ENCODE data around the gene C16orf89. TPM values are rescaled to one million over a fixed set of nuclear protein-coding genes. Genes with fewer than 3 reads are reported as not detected.

C16orf89 gene
- total RNA-seq, 4 donors from 2014 or later: 6.3 to 39.0 (median 17.8) TPM

DNA sequence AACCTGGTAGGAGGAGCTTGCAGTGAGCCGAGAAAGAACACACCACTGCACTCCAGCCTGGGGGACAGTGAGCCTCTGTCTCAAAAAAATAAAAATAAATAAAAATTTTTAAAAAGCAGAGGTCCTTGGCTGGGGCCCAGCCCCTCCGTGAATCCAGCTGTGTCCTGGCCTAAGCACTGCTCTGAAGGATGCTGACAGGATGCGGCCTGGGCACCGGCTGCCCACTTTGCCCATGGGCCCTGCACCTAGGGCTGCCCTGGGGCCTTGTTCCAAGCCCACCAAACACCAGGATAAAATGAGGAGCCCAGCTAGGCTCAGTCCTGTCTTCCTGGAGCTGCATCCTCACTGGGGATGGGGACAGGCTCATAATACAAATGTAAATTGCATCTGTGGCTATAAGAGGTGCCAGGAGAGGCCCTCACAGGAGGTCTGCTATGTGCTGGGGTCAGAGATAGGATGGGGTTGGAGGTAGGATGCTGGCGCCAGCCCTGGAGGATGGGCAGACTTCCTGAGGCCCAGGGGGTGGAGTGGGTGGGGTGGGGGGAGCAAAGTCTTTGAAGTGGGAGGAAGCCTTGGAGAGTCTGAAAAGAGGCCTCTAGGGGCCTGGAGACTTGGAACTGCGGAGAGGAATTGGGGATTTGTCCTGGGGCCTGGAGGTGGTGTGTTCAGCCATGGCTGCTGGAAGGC is 6.2 kb downstream of the C16orf89 start:
- no peak overlapping the region for H3K27ac ChIP-seq
- TF ChIP-seq EP300 (IDR thresholded peaks at IDR 0.05) (no peak), POLR2A (IDR thresholded peaks at IDR 0.05) (no peak), CTCF (IDR thresholded peaks at IDR 0.05) (no peak)
- DNase-seq (ENCODE audit: low spot score in 2 of 2): no peak
- 69 to 74% methylated on average over 6 of the region's 6 CpGs for WGBS, 2 donors
- H3K4me1 ChIP-seq: no peaks in the 10 kb centered on the region
- H3K36me3 ChIP-seq: peaks cover 0 to 6% (median 0%) of the 10 kb centered on the region in 3 donors
- H3K27me3 ChIP-seq: no peaks in the 10 kb centered on the region
- no peak overlapping the region for H3K4me3 ChIP-seq
- no peaks in the 10 kb centered on the region for H3K9me3 ChIP-seq

- no peaks in the 10 kb centered on the region for H3K9me3 ChIP-seq
- DNase-seq (ENCODE audit: low spot score in 2 of 2): no peak
- TF ChIP-seq EP300 (IDR thresholded peaks at IDR 0.05): no peak
- no peak for TF ChIP-seq CTCF (IDR thresholded peaks at IDR 0.05)
- no peak for TF ChIP-seq POLR2A (IDR thresholded peaks at IDR 0.05)
- peaks cover 0 to 6% (median 0%) of the 10 kb centered on the region in 3 donors for H3K36me3 ChIP-seq
- no peak overlapping the region for H3K27ac ChIP-seq
- H3K4me3 ChIP-seq: no peak overlapping the region
- no peaks in the 10 kb centered on the region for H3K4me1 ChIP-seq
- WGBS, 2 donors: 29 to 33% methylated on average over 6 of the region's 7 CpGs
- no peaks in the 10 kb centered on the region for H3K27me3 ChIP-seq
Measured at GRCh38 chr16:5058476-5058875, 7.3 kb downstream of the C16orf89 start.

DNA sequence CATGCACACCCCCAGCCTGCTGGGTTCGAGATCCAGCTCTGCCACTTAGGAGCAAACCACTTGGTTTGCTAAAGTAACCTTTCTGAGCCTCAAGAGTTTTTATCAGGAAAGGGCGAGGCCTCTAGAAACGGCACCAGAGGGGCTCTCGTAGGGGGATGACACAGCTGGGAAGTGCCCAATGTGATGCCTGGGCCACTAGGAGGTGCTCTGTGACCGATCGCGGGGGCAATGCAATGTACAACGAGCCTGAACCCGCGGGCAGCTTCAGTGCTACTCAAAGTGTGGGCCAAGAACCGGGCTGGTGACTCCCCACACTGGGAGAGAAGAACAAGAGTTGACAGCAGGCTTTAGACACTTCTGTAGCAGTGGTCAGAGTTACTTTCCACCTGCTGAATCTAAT is 9.4 kb downstream of the C16orf89 start:
- WGBS, 2 donors: 19 to 22% methylated on average over 11 of the region's 11 CpGs
- Histone ChIP-seq H3K4me1 (no peaks in the 10 kb centered on the region), H3K27ac (no peak overlapping the region), H3K27me3 (no peaks in the 10 kb centered on the region), H3K4me3 (no peak overlapping the region), H3K36me3 (peaks cover 0 to 6% (median 0%) of the 10 kb centered on the region in 3 donors), H3K9me3 (no peaks in the 10 kb centered on the region)
- no peak for DNase-seq (ENCODE audit: low spot score in 2 of 2)
- no peak for TF ChIP-seq CTCF (IDR thresholded peaks at IDR 0.05)
- TF ChIP-seq POLR2A (IDR thresholded peaks at IDR 0.05): no peak
- TF ChIP-seq EP300 (IDR thresholded peaks at IDR 0.05): no peak

DNA sequence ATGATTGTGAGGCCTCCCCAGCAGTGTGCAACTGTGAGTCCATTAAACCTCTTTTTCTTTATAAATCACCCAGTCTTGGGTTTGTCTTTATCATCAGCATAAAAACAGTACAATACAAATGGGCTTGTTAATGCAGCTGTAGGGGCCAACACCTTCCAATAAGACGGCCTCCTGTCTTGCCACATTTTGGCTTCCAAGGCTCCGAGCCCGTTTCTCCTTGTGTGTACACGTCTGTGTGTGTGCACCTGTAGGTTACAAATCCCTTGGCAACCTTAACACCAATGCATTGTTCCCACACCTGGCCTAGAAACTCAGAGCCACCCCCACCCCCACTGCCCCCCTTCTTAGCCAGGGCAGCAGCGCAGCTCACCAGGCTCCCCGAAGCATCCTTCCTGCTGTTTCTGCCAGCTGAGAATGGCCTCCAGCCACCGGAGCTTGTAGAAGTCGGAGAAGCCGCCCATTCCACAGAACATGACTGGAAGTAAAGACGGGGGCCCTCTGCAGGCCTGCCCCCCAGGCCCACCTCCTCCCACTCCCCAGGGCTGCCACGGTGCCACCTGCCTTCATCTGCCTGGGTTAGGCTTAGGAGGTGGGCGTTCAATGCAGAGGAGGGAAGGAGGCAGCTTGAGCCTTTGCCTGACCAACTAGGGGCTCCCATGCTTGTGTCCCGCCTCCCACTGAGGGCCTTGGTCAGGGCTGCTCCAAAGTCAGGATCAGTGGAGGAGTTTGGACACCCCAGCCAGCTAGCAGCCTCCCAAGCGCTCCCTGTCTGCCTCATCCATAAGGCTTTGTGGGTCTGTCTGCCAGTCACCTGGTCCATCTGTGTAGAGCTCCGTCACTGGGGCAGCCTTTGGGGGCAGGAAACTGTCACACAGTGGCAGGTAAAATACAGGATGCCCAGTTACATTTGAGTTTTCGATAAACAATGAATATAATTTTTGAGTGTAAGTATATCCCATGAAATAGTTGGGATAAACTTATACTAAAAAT is 10.6 kb downstream of the C16orf89 start:
- Histone ChIP-seq H3K27ac (no peak overlapping the region), H3K9me3 (no peaks in the 10 kb centered on the region), H3K36me3 (peaks cover 0 to 6% (median 0%) of the 10 kb centered on the region in 3 donors), H3K27me3 (no peaks in the 10 kb centered on the region), H3K4me3 (no peak overlapping the region), H3K4me1 (no peaks in the 10 kb centered on the region)
- TF ChIP-seq EP300 (IDR thresholded peaks at IDR 0.05) (no peak), POLR2A (IDR thresholded peaks at IDR 0.05) (no peak), CTCF (IDR thresholded peaks at IDR 0.05) (no peak)
- WGBS, 2 donors: 84 to 86% methylated on average over 16 of the region's 16 CpGs
- no peak for DNase-seq (ENCODE audit: low spot score in 2 of 2)

DNA sequence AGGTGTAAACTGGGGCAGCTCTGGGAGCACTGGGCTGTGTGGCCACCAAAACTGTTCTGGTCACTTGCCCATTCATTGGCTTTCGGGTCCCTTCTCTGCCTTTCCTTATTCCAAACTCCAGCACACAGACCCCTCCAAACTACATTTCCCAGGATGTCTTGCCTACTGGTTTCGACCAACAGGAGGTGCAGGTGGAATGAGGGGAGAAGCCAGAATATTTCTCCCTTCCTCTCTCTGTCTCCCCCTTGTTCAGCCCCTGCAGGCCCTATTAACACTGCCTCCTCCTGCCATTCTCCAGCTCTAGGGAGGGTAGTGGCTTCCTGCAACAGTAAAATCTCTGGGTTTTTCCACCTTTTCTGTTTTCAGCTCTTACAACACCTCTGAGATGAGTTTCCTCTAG is 18.8 kb downstream of the C16orf89 start:
- no peaks in the 10 kb centered on the region for H3K4me1 ChIP-seq
- H3K36me3 ChIP-seq: peaks cover 0 to 37% (median 0%) of the 10 kb centered on the region in 3 donors
- TF ChIP-seq POLR2A (IDR thresholded peaks at IDR 0.05): no peak
- no peak for TF ChIP-seq EP300 (IDR thresholded peaks at IDR 0.05)
- TF ChIP-seq CTCF (IDR thresholded peaks at IDR 0.05): no peak
- H3K9me3 ChIP-seq: no peaks in the 10 kb centered on the region
- H3K27me3 ChIP-seq: no peaks in the 10 kb centered on the region
- DNase-seq (ENCODE audit: low spot score in 2 of 2): no peak
- H3K27ac ChIP-seq: no peak overlapping the region
- WGBS, 2 donors: 63 to 71% methylated on average over 2 of the region's 2 CpGs
- no peak overlapping the region for H3K4me3 ChIP-seq
